Activated naive CD4-positive, alpha-beta T cell treated with anti-CD3 and anti-CD28 coated beads, Interleukin-2, amount 50 U/mL, for 16 hours (primary cell): ENCODE results near the gene DAPK1.

ENCODE experiments used
- DNase-seq: peaks from one replicate; pipeline ENCODE4 v3.0.0-alpha.2; 2020

DAPK1 gene

GRCh38 chr9:87698069-87698809, 200.6 kb downstream of the DAPK1 start:
- no peak for DNase-seq

GRCh38 chr9:87699835-87700234, 202.2 kb downstream of the DAPK1 start:
- DNase-seq = no peak

- no peak for DNase-seq
Measured at GRCh38 chr9:87701491-87701890, 203.8 kb downstream of the DAPK1 start.

- no peak for DNase-seq
Measured at GRCh38 chr9:87701931-87702421, 204.3 kb downstream of the DAPK1 start.

- DNase-seq = no peak
Measured at GRCh38 chr9:87702921-87703320, 205.3 kb downstream of the DAPK1 start.

GRCh38 chr9:87703636-87704276, 206.1 kb downstream of the DAPK1 start:
- no peak for DNase-seq

GRCh38 chr9:87704342-87704741, 206.7 kb downstream of the DAPK1 start:
- no peak for DNase-seq

GRCh38 chr9:87706066-87706739, 208.5 kb downstream of the DAPK1 start:
- DNase-seq = no peak

GRCh38 chr9:87707805-87708506, 210.3 kb downstream of the DAPK1 start:
- DNase-seq = no peak

GRCh38 chr9:87708546-87708945, 210.9 kb downstream of the DAPK1 start:
- no peak for DNase-seq

- no peak for DNase-seq
Measured at GRCh38 chr9:87708986-87709728, 211.5 kb downstream of the DAPK1 start.

GRCh38 chr9:87710443-87710842, 212.8 kb downstream of the DAPK1 start:
- no peak for DNase-seq

GRCh38 chr9:87711857-87712800, 214.5 kb downstream of the DAPK1 start:
- DNase-seq = no peak

GRCh38 chr9:87712801-87713277, 215.2 kb downstream of the DAPK1 start:
- no peak for DNase-seq

GRCh38 chr9:87713278-87713987, 215.8 kb downstream of the DAPK1 start:
- no peak for DNase-seq

GRCh38 chr9:87713988-87714330, 216.3 kb downstream of the DAPK1 start:
- DNase-seq = no peak

GRCh38 chr9:87714819-87715218, 217.2 kb downstream of the DAPK1 start:
- no peak for DNase-seq

- DNase-seq = no peak
Measured at GRCh38 chr9:87716141-87716540, 218.5 kb downstream of the DAPK1 start.

- no peak for DNase-seq
Measured at GRCh38 chr9:87717456-87717855, 219.8 kb downstream of the DAPK1 start.

- DNase-seq = no peak
Measured at GRCh38 chr9:87718231-87718630, 220.6 kb downstream of the DAPK1 start.
